A673 (cell line): ENCODE data around the gene ADCY10. TPM values are rescaled to one million over a fixed set of nuclear protein-coding genes. Genes with fewer than 3 reads are reported as not detected.

Experiments used
- BruUV-seq: library from RNA; stranded (reverse); fragments of 400-500 nt; replicated peaks from 2 replicates; lab custom pipeline; 2021; lab: Mats Ljungman, UMichigan
- CTCF ChIA-PET: fragments of 300-600 bp; sonication (Branson Sonifier 250); formaldehyde crosslinking; loops from one replicate; lab custom pipeline; 2022; ENCODE audit warnings: antibody characterized with exemption; lab: Charles Lee
- POLR2A ChIA-PET: fragments of 300-600 bp; sonication (Branson Sonifier 250); formaldehyde crosslinking; loops from one replicate; lab custom pipeline; 2022; ENCODE audit warnings: antibody characterized with exemption; ENCODE audit not compliant: low non-redundant PET; lab: Charles Lee
- DNase-seq: peaks from one replicate; pipeline ENCODE4 v3.0.0-alpha.2; 2015; ENCODE audit warnings: low spot score
- H3K27ac ChIP-seq: fragments of 200-600 bp; sonication (generic); 2 replicates; pipeline ENCODE4 v1.5.1; 2016; ENCODE audit warnings: mixed run types, low read depth, mild to moderate bottlenecking, mixed read lengths, antibody characterized with exemption, low read length; ENCODE audit not compliant: poor library complexity, severe bottlenecking
- H3K27me3 ChIP-seq: fragments of 200-600 bp; sonication (generic); replicated peaks from 2 replicates; pipeline ENCODE4 v1.6.1; 2017; ENCODE audit warnings: mixed run types, low read depth, mild to moderate bottlenecking, mixed read lengths, antibody characterized with exemption, low read length; ENCODE audit not compliant: insufficient read depth, poor library complexity
- H3K36me3 ChIP-seq: fragments of 200-600 bp; sonication (generic); 2 replicates; pipeline ENCODE4 v1.6.1; 2016; ENCODE audit warnings: mixed run types, mild to moderate bottlenecking, mixed read lengths, antibody characterized with exemption, low read length; ENCODE audit not compliant: insufficient read depth, poor library complexity, severe bottlenecking
- H3K4me1 ChIP-seq: fragments of 200-600 bp; sonication (generic); 2 replicates; pipeline ENCODE4 v1.6.1; 2017; ENCODE audit warnings: mixed run types, mild to moderate bottlenecking, mixed read lengths, antibody characterized with exemption, low read length; ENCODE audit not compliant: insufficient read depth, poor library complexity, severe bottlenecking
- H3K4me3 ChIP-seq: fragments of 200-600 bp; sonication (generic); 2 replicates; pipeline ENCODE4 v1.5.1; 2016; ENCODE audit warnings: low read depth, mixed run types, mild to moderate bottlenecking, mixed read lengths, low read length; ENCODE audit not compliant: poor library complexity, severe bottlenecking
- H3K9me3 ChIP-seq: fragments of 200-600 bp; sonication (generic); 2 replicates; pipeline ENCODE4 v1.6.1; 2016; ENCODE audit warnings: mixed run types, low read depth, mild to moderate bottlenecking, mixed read lengths, antibody characterized with exemption, low read length; ENCODE audit not compliant: poor library complexity, severe bottlenecking
- CTCF ChIP-seq: fragments of 300-800, 200-600 bp; sonication (generic); conservative IDR thresholded peaks from 2 replicates; pipeline ENCODE4 v1.5.1; 2017; ENCODE audit warnings: low read depth, mild to moderate bottlenecking, antibody characterized with exemption, low read length, moderate library complexity, mixed read lengths
- EZH2 ChIP-seq: fragments of 200-600 bp; sonication (generic); IDR thresholded peaks from 2 replicates; pipeline ENCODE4 v1.6.1; 2017; ENCODE audit warnings: borderline replicate concordance, low read depth, mild to moderate bottlenecking, mixed read lengths, antibody characterized with exemption, low read length; ENCODE audit not compliant: poor library complexity, severe bottlenecking
- intact Hi-C: fragments of 100-400 bp; cut with micrococcal nuclease; formaldehyde crosslinking; loops from one replicate; pipeline ENCODE4 v1.10.0; 2022; ENCODE audit not compliant: unreplicated experiment
- total RNA-seq: library from RNA; stranded (reverse); gene quantifications from 2 replicates; pipeline ENCODE4 v1.2.3, GENCODE V29; 2021

ADCY10 gene
- total RNA-seq, 1 experiment from 2014 or later, result 0.19 TPM

- Histone ChIP-seq H3K4me1 (no peaks in the 10 kb centered on the region), H3K9me3 (peaks cover 5% of the 10 kb centered on the region), H3K27ac (no peak overlapping the region), H3K27me3 (no peaks in the 10 kb centered on the region), H3K4me3 (no peak overlapping the region), H3K36me3 (peaks cover 7% of the 10 kb centered on the region)
- no peak for DNase-seq
- intact Hi-C loops, result no loop called here
- no peak for TF ChIP-seq CTCF
- TF ChIP-seq EZH2, result no peak
- CTCF ChIA-PET, result no interaction called here
- BruUV-seq, result no TSS peak
- POLR2A ChIA-PET, result no interaction called here
Observed at GRCh38 chr1:167781558-167781957, 132.4 kb downstream of the ADCY10 start.

- H3K36me3 ChIP-seq, result peaks cover 25% of the 10 kb centered on the region
- TF ChIP-seq CTCF, result no peak
- TF ChIP-seq EZH2, result no peak
- H3K4me1 ChIP-seq, result no peaks in the 10 kb centered on the region
- no peak for DNase-seq
- BruUV-seq, result no TSS peak
- intact Hi-C loops, result no loop called here
- CTCF ChIA-PET, result no interaction called here
- H3K27me3 ChIP-seq, result no peaks in the 10 kb centered on the region
- peaks cover 5% of the 10 kb centered on the region for H3K9me3 ChIP-seq
- H3K27ac ChIP-seq, result no peak overlapping the region
- POLR2A ChIA-PET, result no interaction called here
- no peak overlapping the region for H3K4me3 ChIP-seq
Observed at GRCh38 chr1:167777269-167777650, 136.7 kb downstream of the ADCY10 start.

- no peak overlapping the region for H3K4me3 ChIP-seq
- ChIA-PET CTCF (no interaction called here), POLR2A (no interaction called here)
- no peaks in the 10 kb centered on the region for H3K4me1 ChIP-seq
- TF ChIP-seq EZH2 (no peak), CTCF (no peak)
- H3K36me3 ChIP-seq, result peaks cover 25% of the 10 kb centered on the region
- no peak overlapping the region for H3K27ac ChIP-seq
- no peaks in the 10 kb centered on the region for H3K27me3 ChIP-seq
- no peak for DNase-seq
- intact Hi-C loops, result no loop called here
- H3K9me3 ChIP-seq, result peaks cover 5% of the 10 kb centered on the region
- BruUV-seq, result no TSS peak
Observed at GRCh38 chr1:167776616-167777268, 137.2 kb downstream of the ADCY10 start.
